ENCODE results near the gene SMAD2.
"Not testable (repeated sequence)": the region's sequence is repeated elsewhere in the genome, so short reads cannot be mapped to it uniquely, and the experiment has no call there.

SMAD2 gene

GRCh38 chr18:47844828-47845498, 85.5 kb downstream of the SMAD2 start:
- H3K9me3 ChIP-seq (ENCODE audit: control insufficient read depth, insufficient read depth, low read depth, low read length), result no peaks in the 10 kb centered on the region
- H3K36me3 ChIP-seq (ENCODE audit: control insufficient read depth, insufficient read depth, low read length), result peaks cover 77% of the 10 kb centered on the region
- H3K27ac ChIP-seq (ENCODE audit: low read depth, low read length), result no peak overlapping the region

GRCh38 chr18:47842836-47843235, 87.6 kb downstream of the SMAD2 start:
- no peaks in the 10 kb centered on the region for H3K4me1 ChIP-seq (ENCODE audit: control insufficient read depth, insufficient read depth, low read length)
- H3K36me3 ChIP-seq (ENCODE audit: control insufficient read depth, insufficient read depth, low read length), result peaks cover 87% of the 10 kb centered on the region
- H3K4me3 ChIP-seq (ENCODE audit: low read depth, low read length), result no peak overlapping the region
- no peaks in the 10 kb centered on the region for H3K27me3 ChIP-seq (ENCODE audit: control insufficient read depth, insufficient read depth, low read length)
- no peak overlapping the region for H3K27ac ChIP-seq (ENCODE audit: low read depth, low read length)
- no peaks in the 10 kb centered on the region for H3K9me3 ChIP-seq (ENCODE audit: control insufficient read depth, insufficient read depth, low read depth, low read length)
- H3K9ac ChIP-seq (ENCODE audit: low read length), result no peak overlapping the region

More at GRCh38 chr18:47844828-47845498, 85.5 kb downstream of the SMAD2 start:
- Histone ChIP-seq H3K4me1 (ENCODE audit: control insufficient read depth, insufficient read depth, low read length) (no peaks in the 10 kb centered on the region), H3K4me3 (ENCODE audit: low read depth, low read length) (no peak overlapping the region), H3K27me3 (ENCODE audit: control insufficient read depth, insufficient read depth, low read length) (no peaks in the 10 kb centered on the region), H3K9ac (ENCODE audit: low read length) (no peak overlapping the region)

- Histone ChIP-seq H3K9ac (ENCODE audit: low read length) (no peak overlapping the region), H3K9me3 (ENCODE audit: control insufficient read depth, insufficient read depth, low read depth, low read length) (no peaks in the 10 kb centered on the region), H3K4me1 (ENCODE audit: control insufficient read depth, insufficient read depth, low read length) (no peaks in the 10 kb centered on the region), H3K4me3 (ENCODE audit: low read depth, low read length) (no peak overlapping the region), H3K27me3 (ENCODE audit: control insufficient read depth, insufficient read depth, low read length) (no peaks in the 10 kb centered on the region), H3K36me3 (ENCODE audit: control insufficient read depth, insufficient read depth, low read length) (peaks cover 63% of the 10 kb centered on the region), H3K27ac (ENCODE audit: low read depth, low read length) (no peak overlapping the region)
Observed at GRCh38 chr18:47838396-47838795, 92.1 kb downstream of the SMAD2 start.

- no peaks in the 10 kb centered on the region for H3K4me1 ChIP-seq (ENCODE audit: control insufficient read depth, insufficient read depth, low read length)
- H3K9ac ChIP-seq (ENCODE audit: low read length), result no peak overlapping the region
- H3K4me3 ChIP-seq (ENCODE audit: low read depth, low read length), result no peak overlapping the region
- H3K9me3 ChIP-seq (ENCODE audit: control insufficient read depth, insufficient read depth, low read depth, low read length), result peaks cover 6% of the 10 kb centered on the region; the same call in 1 of the 2 replicates
- no peaks in the 10 kb centered on the region for H3K27me3 ChIP-seq (ENCODE audit: control insufficient read depth, insufficient read depth, low read length)
- no peak overlapping the region for H3K27ac ChIP-seq (ENCODE audit: low read depth, low read length)
- peaks cover 47% of the 10 kb centered on the region for H3K36me3 ChIP-seq (ENCODE audit: control insufficient read depth, insufficient read depth, low read length)
Observed at GRCh38 chr18:47832348-47832747, 98.1 kb downstream of the SMAD2 start.

- H3K27ac ChIP-seq (ENCODE audit: low read depth, low read length), result no peak overlapping the region
- no peaks in the 10 kb centered on the region for H3K4me1 ChIP-seq (ENCODE audit: control insufficient read depth, insufficient read depth, low read length)
- H3K36me3 ChIP-seq (ENCODE audit: control insufficient read depth, insufficient read depth, low read length), result peaks cover 56% of the 10 kb centered on the region
- no peak overlapping the region for H3K4me3 ChIP-seq (ENCODE audit: low read depth, low read length)
- no peak overlapping the region for H3K9ac ChIP-seq (ENCODE audit: low read length)
- H3K27me3 ChIP-seq (ENCODE audit: control insufficient read depth, insufficient read depth, low read length), result no peaks in the 10 kb centered on the region
- H3K9me3 ChIP-seq (ENCODE audit: control insufficient read depth, insufficient read depth, low read depth, low read length), result peaks cover 12% of the 10 kb centered on the region; the same call in 1 of the 2 replicates
Observed at GRCh38 chr18:47831351-47831750, 99.1 kb downstream of the SMAD2 start.

- Histone ChIP-seq H3K4me3 (ENCODE audit: low read depth, low read length) (no peak overlapping the region), H3K4me1 (ENCODE audit: control insufficient read depth, insufficient read depth, low read length) (no peaks in the 10 kb centered on the region), H3K9me3 (ENCODE audit: control insufficient read depth, insufficient read depth, low read depth, low read length) (peaks cover 14% of the 10 kb centered on the region; the same call in 1 of the 2 replicates), H3K27me3 (ENCODE audit: control insufficient read depth, insufficient read depth, low read length) (no peaks in the 10 kb centered on the region), H3K9ac (ENCODE audit: low read length) (no peak overlapping the region), H3K36me3 (ENCODE audit: control insufficient read depth, insufficient read depth, low read length) (peaks cover 62% of the 10 kb centered on the region), H3K27ac (ENCODE audit: low read depth, low read length) (no peak overlapping the region)
Observed at GRCh38 chr18:47830772-47831171, 99.7 kb downstream of the SMAD2 start.

- H3K36me3 ChIP-seq (ENCODE audit: control insufficient read depth, insufficient read depth, low read length), result peaks cover 70% of the 10 kb centered on the region
- H3K4me1 ChIP-seq (ENCODE audit: control insufficient read depth, insufficient read depth, low read length), result no peaks in the 10 kb centered on the region
- no peak overlapping the region for H3K9ac ChIP-seq (ENCODE audit: low read length)
- H3K4me3 ChIP-seq (ENCODE audit: low read depth, low read length), result no peak overlapping the region
- no peaks in the 10 kb centered on the region for H3K27me3 ChIP-seq (ENCODE audit: control insufficient read depth, insufficient read depth, low read length)
- peaks cover 14% of the 10 kb centered on the region; the same call in 1 of the 2 replicates for H3K9me3 ChIP-seq (ENCODE audit: control insufficient read depth, insufficient read depth, low read depth, low read length)
- H3K27ac ChIP-seq (ENCODE audit: low read depth, low read length), result no peak overlapping the region
Observed at GRCh38 chr18:47829831-47830230, 100.6 kb downstream of the SMAD2 start.

- Histone ChIP-seq H3K36me3 (ENCODE audit: control insufficient read depth, insufficient read depth, low read length) (peaks cover 65% of the 10 kb centered on the region), H3K9me3 (ENCODE audit: control insufficient read depth, insufficient read depth, low read depth, low read length) (peaks cover 14% of the 10 kb centered on the region; the same call in 1 of the 2 replicates)
Observed at GRCh38 chr18:47828031-47828430, 102.4 kb downstream of the SMAD2 start.

GRCh38 chr18:47826157-47827074, 104.0 kb downstream of the SMAD2 start:
- no peaks in the 10 kb centered on the region for H3K27me3 ChIP-seq (ENCODE audit: control insufficient read depth, insufficient read depth, low read length)
- H3K4me1 ChIP-seq (ENCODE audit: control insufficient read depth, insufficient read depth, low read length), result no peaks in the 10 kb centered on the region
- H3K4me3 ChIP-seq (ENCODE audit: low read depth, low read length), result no peak overlapping the region
- peaks cover 51% of the 10 kb centered on the region for H3K36me3 ChIP-seq (ENCODE audit: control insufficient read depth, insufficient read depth, low read length)
- H3K9me3 ChIP-seq (ENCODE audit: control insufficient read depth, insufficient read depth, low read depth, low read length), result peaks cover 14% of the 10 kb centered on the region; the same call in 1 of the 2 replicates
- H3K27ac ChIP-seq (ENCODE audit: low read depth, low read length), result no peak overlapping the region
- H3K9ac ChIP-seq (ENCODE audit: low read length), result no peak overlapping the region

More at GRCh38 chr18:47828031-47828430, 102.4 kb downstream of the SMAD2 start:
- H3K4me1 ChIP-seq (ENCODE audit: control insufficient read depth, insufficient read depth, low read length); H3K27me3 ChIP-seq (ENCODE audit: control insufficient read depth, insufficient read depth, low read length); H3K4me3 ChIP-seq (ENCODE audit: low read depth, low read length); H3K27ac ChIP-seq (ENCODE audit: low read depth, low read length); H3K9ac ChIP-seq (ENCODE audit: low read length): not testable (repeated sequence)

GRCh38 chr18:47821314-47821713, 109.1 kb downstream of the SMAD2 start:
- Histone ChIP-seq H3K27ac (ENCODE audit: low read depth, low read length) (no peak overlapping the region), H3K4me3 (ENCODE audit: low read depth, low read length) (no peak overlapping the region), H3K9ac (ENCODE audit: low read length) (no peak overlapping the region), H3K4me1 (ENCODE audit: control insufficient read depth, insufficient read depth, low read length) (peaks cover 18% of the 10 kb centered on the region), H3K36me3 (ENCODE audit: control insufficient read depth, insufficient read depth, low read length) (peaks cover 17% of the 10 kb centered on the region), H3K9me3 (ENCODE audit: control insufficient read depth, insufficient read depth, low read depth, low read length) (0 out of 2 replicates have a peak, but pooled peaks cover 2% of the 10 kb centered on the region), H3K27me3 (ENCODE audit: control insufficient read depth, insufficient read depth, low read length) (no peaks in the 10 kb centered on the region)

GRCh38 chr18:47817795-47818077, 112.7 kb downstream of the SMAD2 start:
- H3K4me3 ChIP-seq (ENCODE audit: low read depth, low read length), result no peak overlapping the region; the same call in 1 of the 2 replicates
- H3K27me3 ChIP-seq (ENCODE audit: control insufficient read depth, insufficient read depth, low read length), result no peaks in the 10 kb centered on the region
- no peaks in the 10 kb centered on the region for H3K36me3 ChIP-seq (ENCODE audit: control insufficient read depth, insufficient read depth, low read length)
- H3K4me1 ChIP-seq (ENCODE audit: control insufficient read depth, insufficient read depth, low read length), result peaks cover 24% of the 10 kb centered on the region
- H3K27ac ChIP-seq (ENCODE audit: low read depth, low read length), result peak overlapping the region; percentile 39; the same call in 1 of the 2 replicates
- H3K9me3 ChIP-seq (ENCODE audit: control insufficient read depth, insufficient read depth, low read depth, low read length), result no peaks in the 10 kb centered on the region
- H3K9ac ChIP-seq (ENCODE audit: low read length), result no peak overlapping the region
